ENCODE measurements around the gene MED29. TPM values are rescaled to one million over a fixed set of nuclear protein-coding genes. Genes with fewer than 3 reads are reported as not detected.
A peak's percentile ranks its signal among the peaks of the same experiment; 100 is the strongest.

The MED29 gene
- total RNA-seq, 1 experiment from 2014 or later, result 37.1 TPM

GRCh38 chr19:39413911-39414608, 22.9 kb downstream of the MED29 start:
- intact Hi-C loops (cut with micrococcal nuclease; ENCODE audit: unreplicated experiment), result loop anchor here (5.0 kb wide), 1 partner anchor 292 kb away; no protein-coding TSS in a partner anchor
- no TSS peak for BruUV-seq (replicated peaks)

GRCh38 chr19:39415111-39416046, 24.2 kb downstream of the MED29 start:
- Histone ChIP-seq H3K27ac (ENCODE audit: low read depth, low read length, poor library complexity, severe bottlenecking) (peak overlapping the region; percentile 54), H3K4me3 (ENCODE audit: low read depth, low read length, poor library complexity, severe bottlenecking) (peak overlapping the region; percentile 100), H3K9me3 (ENCODE audit: low read depth, low read length, poor library complexity, severe bottlenecking) (no peaks in the 10 kb centered on the region), H3K4me1 (ENCODE audit: insufficient read depth, low read length, poor library complexity, severe bottlenecking) (peaks cover 28% of the 10 kb centered on the region), H3K36me3 (ENCODE audit: insufficient read depth, low read length, poor library complexity, severe bottlenecking) (peaks cover 37% of the 10 kb centered on the region), H3K27me3 (replicated peaks; ENCODE audit: insufficient read depth, low read depth, low read length, poor library complexity) (no peaks in the 10 kb centered on the region)
- no TSS peak for BruUV-seq (replicated peaks)
- CTCF ChIA-PET, result interaction anchor here (1.5 kb wide), 1 partner anchor 20 kb away, joined by 3 read pairs; the partner anchor contains the start of gene RPS16
- no peak for TF ChIP-seq EZH2 (IDR thresholded peaks at IDR 0.05; ENCODE audit: borderline replicate concordance, low read depth, low read length, poor library complexity, severe bottlenecking)
- no peak for TF ChIP-seq CTCF (conservative IDR thresholded peaks at IDR 0.05; ENCODE audit: low read depth, low read length)
- DNase-seq (ENCODE audit: low spot score), result no peak
- intact Hi-C loops (cut with micrococcal nuclease; ENCODE audit: unreplicated experiment), result no loop called here
- POLR2A ChIA-PET (ENCODE audit: low non-redundant PET), result no interaction called here

More at GRCh38 chr19:39413911-39414608, 22.9 kb downstream of the MED29 start:
- H3K9me3 ChIP-seq (ENCODE audit: low read depth, low read length, poor library complexity, severe bottlenecking), result no peaks in the 10 kb centered on the region
- no peak for DNase-seq (ENCODE audit: low spot score)
- ChIA-PET CTCF (interaction anchor here (0.5 to 1.5 kb wide), 3 partner anchors 22 to 72 kb away, joined by 3 to 5 read pairs (median 4); partner anchors contain the start of genes RPS16 and SAMD4B), POLR2A (ENCODE audit: low non-redundant PET) (interaction anchor here (0.6 to 1.5 kb wide), 3 partner anchors 15 to 22 kb away, joined by 3 to 9 read pairs (median 6); partner anchors contain the start of gene RPS16)
- peak overlapping the region; percentile 97 for H3K27ac ChIP-seq (ENCODE audit: low read depth, low read length, poor library complexity, severe bottlenecking)
- no peaks in the 10 kb centered on the region for H3K27me3 ChIP-seq (replicated peaks; ENCODE audit: insufficient read depth, low read depth, low read length, poor library complexity)
- peak overlapping the region; percentile 100 for H3K4me3 ChIP-seq (ENCODE audit: low read depth, low read length, poor library complexity, severe bottlenecking)
- peaks cover 29% of the 10 kb centered on the region for H3K36me3 ChIP-seq (ENCODE audit: insufficient read depth, low read length, poor library complexity, severe bottlenecking)
- TF ChIP-seq CTCF (conservative IDR thresholded peaks at IDR 0.05; ENCODE audit: low read depth, low read length) (0 out of 2 replicates have a peak, but pooled peaks have one; percentile 19), EZH2 (IDR thresholded peaks at IDR 0.05; ENCODE audit: borderline replicate concordance, low read depth, low read length, poor library complexity, severe bottlenecking) (no peak)
- H3K4me1 ChIP-seq (ENCODE audit: insufficient read depth, low read length, poor library complexity, severe bottlenecking), result peaks cover 32% of the 10 kb centered on the region

Data from A673 (cell line).